ENCODE data around the gene MCCC1. TPM values are rescaled to one million over a fixed set of nuclear protein-coding genes. Genes with fewer than 3 reads are reported as not detected.

Gene MCCC1
- total RNA-seq, 1 donor = 14.7 TPM

DNA sequence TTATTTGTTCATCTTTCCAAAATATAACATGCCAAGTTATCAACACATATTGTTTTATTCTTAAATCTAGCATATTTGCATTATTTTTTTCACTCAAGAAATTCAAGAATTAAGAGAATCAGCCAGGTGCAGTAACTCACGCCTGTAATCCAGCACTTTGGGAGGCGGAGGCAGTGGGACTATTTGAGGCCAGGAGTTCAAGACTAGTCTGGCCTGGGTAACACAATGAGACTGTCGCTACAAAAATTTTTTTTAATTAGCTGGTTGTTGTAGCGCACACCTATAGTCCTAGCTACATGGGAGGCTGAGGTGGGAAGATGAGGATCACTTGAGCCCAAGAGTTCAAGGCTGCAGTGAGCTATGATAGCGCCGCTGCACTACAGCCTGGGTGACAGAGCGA lies 129.4 kb downstream of the MCCC1 start:
- no peak for DNase-seq (ENCODE audit: low read depth)
- TF ChIP-seq, protein P1, sequence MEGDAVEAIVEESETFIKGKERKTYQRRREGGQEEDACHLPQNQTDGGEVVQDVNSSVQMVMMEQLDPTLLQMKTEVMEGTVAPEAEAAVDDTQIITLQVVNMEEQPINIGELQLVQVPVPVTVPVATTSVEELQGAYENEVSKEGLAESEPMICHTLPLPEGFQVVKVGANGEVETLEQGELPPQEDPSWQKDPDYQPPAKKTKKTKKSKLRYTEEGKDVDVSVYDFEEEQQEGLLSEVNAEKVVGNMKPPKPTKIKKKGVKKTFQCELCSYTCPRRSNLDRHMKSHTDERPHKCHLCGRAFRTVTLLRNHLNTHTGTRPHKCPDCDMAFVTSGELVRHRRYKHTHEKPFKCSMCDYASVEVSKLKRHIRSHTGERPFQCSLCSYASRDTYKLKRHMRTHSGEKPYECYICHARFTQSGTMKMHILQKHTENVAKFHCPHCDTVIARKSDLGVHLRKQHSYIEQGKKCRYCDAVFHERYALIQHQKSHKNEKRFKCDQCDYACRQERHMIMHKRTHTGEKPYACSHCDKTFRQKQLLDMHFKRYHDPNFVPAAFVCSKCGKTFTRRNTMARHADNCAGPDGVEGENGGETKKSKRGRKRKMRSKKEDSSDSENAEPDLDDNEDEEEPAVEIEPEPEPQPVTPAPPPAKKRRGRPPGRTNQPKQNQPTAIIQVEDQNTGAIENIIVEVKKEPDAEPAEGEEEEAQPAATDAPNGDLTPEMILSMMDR (IDR thresholded peaks at IDR 0.05; ENCODE audit: insufficient read depth, low read depth, low read length) = no peak
- H3K4me3 ChIP-seq (ENCODE audit: low read depth, low read length) = no peak overlapping the region

GRCh38 chr3:182969277-182969676 lies 130.0 kb downstream of the MCCC1 start:
- TF ChIP-seq, protein P1 (IDR thresholded peaks at IDR 0.05; ENCODE audit: insufficient read depth, low read depth, low read length) = no peak

DNA sequence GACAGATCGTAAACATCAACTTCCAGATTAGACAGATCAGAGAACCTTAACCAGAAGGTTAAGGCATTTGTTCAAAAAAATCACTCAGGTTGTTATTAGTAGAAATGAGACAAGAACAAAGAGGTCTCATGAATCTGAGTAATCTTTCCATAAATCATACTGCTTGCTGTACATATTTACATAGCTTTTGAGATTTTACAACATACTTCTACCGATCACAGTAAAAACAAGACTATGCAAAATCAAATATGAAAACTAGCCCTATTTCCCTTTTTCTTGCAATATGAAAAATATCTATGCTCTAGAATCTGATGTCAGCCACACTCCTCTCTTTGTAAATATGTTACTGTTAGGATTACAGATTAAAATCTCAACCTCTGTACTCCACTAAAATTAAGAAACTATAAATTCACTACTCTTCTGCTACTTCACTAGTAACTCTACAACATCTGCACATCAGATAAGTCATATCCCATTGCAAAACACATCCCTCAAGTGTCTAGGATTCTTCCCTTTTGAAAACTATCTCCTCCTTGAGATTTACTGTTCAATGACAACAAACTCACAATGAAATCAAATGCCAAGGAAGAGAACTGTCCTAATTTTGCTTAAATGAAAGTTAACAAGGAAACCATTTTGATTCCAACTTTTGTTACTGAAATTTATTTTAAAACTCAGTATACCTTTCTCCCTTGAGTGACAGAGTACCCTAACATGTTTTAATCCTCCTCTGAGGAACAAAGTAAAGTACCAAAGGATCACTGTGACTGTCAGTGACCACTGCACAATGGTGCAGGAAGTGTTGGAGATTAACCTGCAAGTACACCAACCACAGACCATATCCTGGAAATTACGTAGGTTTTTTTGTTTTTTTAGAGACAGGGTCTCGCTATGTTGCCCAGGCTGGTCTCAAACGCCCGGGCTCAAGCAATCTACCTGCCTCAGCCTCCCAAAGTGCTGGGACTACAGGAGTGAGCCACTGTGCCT lies 131.8 kb downstream of the MCCC1 start:
- peak; percentile 49 for DNase-seq (ENCODE audit: low read depth)
- H3K4me3 ChIP-seq (ENCODE audit: low read depth, low read length) = no peak overlapping the region
- TF ChIP-seq, protein P1 (IDR thresholded peaks at IDR 0.05; ENCODE audit: insufficient read depth, low read depth, low read length) = no peak

More at GRCh38 chr3:182969277-182969676, 130.0 kb downstream of the MCCC1 start:
- no peak overlapping the region for H3K4me3 ChIP-seq (ENCODE audit: low read depth, low read length)
- DNase-seq (ENCODE audit: low read depth) = peak; percentile 56

DNA sequence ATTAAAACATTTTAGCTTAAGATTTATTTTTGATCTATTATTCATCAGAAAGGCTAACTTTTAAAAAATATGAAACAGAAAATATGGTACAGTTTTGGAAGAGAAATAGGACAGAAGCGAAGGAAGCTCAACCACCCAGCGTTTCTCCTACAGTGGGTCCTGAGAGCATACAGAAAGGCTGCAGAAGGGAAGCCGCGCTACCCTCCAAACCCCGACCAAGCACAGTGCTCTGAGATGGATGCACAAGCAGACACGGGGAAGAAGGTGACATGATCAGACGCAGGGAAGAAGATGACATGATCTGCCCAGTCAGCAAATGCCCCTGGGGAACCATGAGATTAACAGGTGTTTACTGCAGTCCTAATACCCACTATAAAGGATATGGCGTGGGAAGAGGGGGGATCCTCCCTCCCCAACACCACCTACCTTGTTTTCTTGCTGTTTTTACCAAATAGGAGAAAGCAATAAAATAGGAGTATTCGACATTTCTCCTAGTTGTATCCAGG lies 133.4 kb downstream of the MCCC1 start:
- H3K4me3 ChIP-seq (ENCODE audit: low read depth, low read length) = no peak overlapping the region
- DNase-seq (ENCODE audit: low read depth) = no peak
- TF ChIP-seq, protein P1 (IDR thresholded peaks at IDR 0.05; ENCODE audit: insufficient read depth, low read depth, low read length) = no peak

Other genes starting within 250 kb of the MCCC1 start
- 23.2 and 40.2 TPM in 2 replicates for gene DCUN1D1, start 119.0 kb downstream of the MCCC1 start, total RNA-seq
- gene LAMP3, start 63.2 kb upstream of the MCCC1 start, total RNA-seq = under 0.01 TPM in 2 replicates
- 3.2 and 6.0 TPM in 2 replicates for gene B3GNT5, start 153.8 kb upstream of the MCCC1 start, total RNA-seq